MCF 10A (cell line): ENCODE data around the gene STARD8. TPM values are rescaled to one million over a fixed set of nuclear protein-coding genes. Genes with fewer than 3 reads are reported as not detected.

Experiments used
- BruUV-seq: library from RNA; stranded (reverse); fragments of 400-500 nt; replicated peaks from 2 replicates; lab custom pipeline; 2021; lab: Mats Ljungman, UMichigan
- CTCF ChIA-PET: fragments of 300-600 bp; sonication (Branson Sonifier 250); formaldehyde crosslinking; extraction: SDS; loops from one replicate; lab custom pipeline; 2021; ENCODE audit warnings: antibody characterized with exemption, inconsistent platforms; lab: Yijun Ruan, JAX
- POLR2A ChIA-PET: fragments of 300-600, 350-650 bp; sonication (Branson Sonifier 250); formaldehyde crosslinking; extraction: SDS; loops from one replicate; lab custom pipeline; 2020; ENCODE audit warnings: antibody characterized with exemption, inconsistent platforms; lab: Yijun Ruan, JAX
- DNase-seq: peaks from one replicate; pipeline ENCODE4 v3.0.0-alpha.2; 2018; ENCODE audit not compliant: unreplicated experiment
- H3K27ac Mint-ChIP-seq: one replicate; pipeline ENCODE4 v1.8.0; 2022; ENCODE audit warnings: mild to moderate bottlenecking, low read depth, mixed read lengths; ENCODE audit not compliant: unreplicated experiment
- H3K27me3 Mint-ChIP-seq: one replicate; pipeline ENCODE4 v1.8.0; 2022; ENCODE audit warnings: mixed read lengths; ENCODE audit not compliant: insufficient read depth, unreplicated experiment
- H3K36me3 Mint-ChIP-seq: one replicate; pipeline ENCODE4 v1.8.0; 2022; ENCODE audit warnings: mild to moderate bottlenecking, moderate library complexity, mixed read lengths; ENCODE audit not compliant: insufficient read depth, unreplicated experiment
- H3K4me1 Mint-ChIP-seq: one replicate; pipeline ENCODE4 v1.8.0; 2022; ENCODE audit warnings: mixed read lengths; ENCODE audit not compliant: insufficient read depth, unreplicated experiment
- H3K4me3 Mint-ChIP-seq: one replicate; pipeline ENCODE4 v1.8.0; 2022; ENCODE audit warnings: mild to moderate bottlenecking, moderate library complexity, mixed read lengths; ENCODE audit not compliant: unreplicated experiment
- H3K9me3 Mint-ChIP-seq: one replicate; pipeline ENCODE4 v1.8.0; 2022; ENCODE audit warnings: mixed read lengths; ENCODE audit not compliant: unreplicated experiment
- intact Hi-C: fragments of 100-400 bp; cut with micrococcal nuclease; formaldehyde crosslinking; loops from 2 replicates; pipeline ENCODE4 v1.14.1; 2022
- total RNA-seq: library from RNA; stranded (reverse); gene quantifications from 2 replicates; pipeline ENCODE4 v1.2.3, GENCODE V29; 2022
- TF ChIP-seq, protein P1 (sequence below): fragments of 200-600 bp; IDR thresholded peaks from one replicate; pipeline ENCODE4 v1.8.0; 2022; ENCODE audit warnings: antibody characterized with exemption, mild to moderate bottlenecking; ENCODE audit not compliant: unreplicated experiment

STARD8 gene
- total RNA-seq, 1 experiment from 2014 or later, result 1.0 TPM

DNA sequence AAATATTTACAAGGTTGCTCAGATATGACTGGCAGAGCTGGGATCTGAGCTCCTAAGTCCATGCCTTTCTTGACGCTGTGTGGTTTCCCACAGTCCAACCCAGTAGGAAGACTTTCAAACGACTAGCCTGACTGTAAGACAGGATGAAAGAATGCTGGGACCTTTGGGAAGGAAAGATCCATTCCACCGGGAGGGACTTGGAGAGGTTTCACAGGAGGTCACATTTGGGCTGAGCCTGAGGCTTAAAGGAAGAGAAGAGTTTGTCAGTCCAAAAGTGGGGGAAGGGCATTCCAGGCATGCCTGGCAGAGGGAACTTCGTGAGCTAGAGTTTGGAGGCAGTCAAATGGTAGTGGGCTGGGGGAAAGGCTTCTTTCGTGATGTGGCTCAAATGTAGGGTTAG lies 1.5 kb downstream of the STARD8 start:
- peaks cover 34% of the 10 kb centered on the region for H3K27me3 Mint-ChIP-seq
- H3K36me3 Mint-ChIP-seq, result no peaks in the 10 kb centered on the region
- peak; percentile 23 for DNase-seq
- ChIA-PET POLR2A (no interaction called here), CTCF (no interaction called here)
- H3K27ac Mint-ChIP-seq, result peak overlapping the region; percentile 28
- BruUV-seq, result no TSS peak
- intact Hi-C loops, result no loop called here
- H3K9me3 Mint-ChIP-seq, result no peaks in the 10 kb centered on the region
- TF ChIP-seq, protein P1, sequence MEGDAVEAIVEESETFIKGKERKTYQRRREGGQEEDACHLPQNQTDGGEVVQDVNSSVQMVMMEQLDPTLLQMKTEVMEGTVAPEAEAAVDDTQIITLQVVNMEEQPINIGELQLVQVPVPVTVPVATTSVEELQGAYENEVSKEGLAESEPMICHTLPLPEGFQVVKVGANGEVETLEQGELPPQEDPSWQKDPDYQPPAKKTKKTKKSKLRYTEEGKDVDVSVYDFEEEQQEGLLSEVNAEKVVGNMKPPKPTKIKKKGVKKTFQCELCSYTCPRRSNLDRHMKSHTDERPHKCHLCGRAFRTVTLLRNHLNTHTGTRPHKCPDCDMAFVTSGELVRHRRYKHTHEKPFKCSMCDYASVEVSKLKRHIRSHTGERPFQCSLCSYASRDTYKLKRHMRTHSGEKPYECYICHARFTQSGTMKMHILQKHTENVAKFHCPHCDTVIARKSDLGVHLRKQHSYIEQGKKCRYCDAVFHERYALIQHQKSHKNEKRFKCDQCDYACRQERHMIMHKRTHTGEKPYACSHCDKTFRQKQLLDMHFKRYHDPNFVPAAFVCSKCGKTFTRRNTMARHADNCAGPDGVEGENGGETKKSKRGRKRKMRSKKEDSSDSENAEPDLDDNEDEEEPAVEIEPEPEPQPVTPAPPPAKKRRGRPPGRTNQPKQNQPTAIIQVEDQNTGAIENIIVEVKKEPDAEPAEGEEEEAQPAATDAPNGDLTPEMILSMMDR, result no peak
- peaks cover 6% of the 10 kb centered on the region for H3K4me1 Mint-ChIP-seq
- no peak overlapping the region for H3K4me3 Mint-ChIP-seq

DNA sequence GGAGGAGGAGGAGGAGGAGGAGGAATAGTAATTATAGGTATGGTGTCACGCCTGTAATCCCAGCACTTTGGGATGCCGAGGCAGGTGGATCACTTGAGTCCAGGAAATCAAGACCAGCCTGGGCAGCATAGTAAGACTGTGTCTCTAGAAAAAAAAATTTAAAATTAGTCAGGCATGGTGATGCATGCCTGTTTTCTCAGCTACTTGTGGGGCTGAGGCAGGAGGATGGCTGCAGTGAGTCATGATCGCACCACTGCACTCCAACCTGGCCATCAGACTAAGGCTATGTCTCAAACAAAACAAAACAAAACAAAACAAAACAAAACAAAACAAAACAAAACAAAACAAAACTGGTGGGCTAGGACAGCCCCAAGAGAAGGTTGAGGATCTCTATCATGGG lies 3.0 kb downstream of the STARD8 start:
- peak; percentile 24 for DNase-seq
- Mint-ChIP-seq H3K36me3 (no peaks in the 10 kb centered on the region), H3K9me3 (no peaks in the 10 kb centered on the region), H3K27me3 (peaks cover 23% of the 10 kb centered on the region), H3K4me1 (peaks cover 6% of the 10 kb centered on the region), H3K4me3 (no peak overlapping the region), H3K27ac (no peak overlapping the region)
- POLR2A ChIA-PET, result no interaction called here
- CTCF ChIA-PET, result no interaction called here
- BruUV-seq, result no TSS peak
- intact Hi-C loops, result loop anchor here (1.0 kb wide), 1 partner anchor 139 kb away; no protein-coding TSS in a partner anchor
- TF ChIP-seq, protein P1, result no peak

DNA sequence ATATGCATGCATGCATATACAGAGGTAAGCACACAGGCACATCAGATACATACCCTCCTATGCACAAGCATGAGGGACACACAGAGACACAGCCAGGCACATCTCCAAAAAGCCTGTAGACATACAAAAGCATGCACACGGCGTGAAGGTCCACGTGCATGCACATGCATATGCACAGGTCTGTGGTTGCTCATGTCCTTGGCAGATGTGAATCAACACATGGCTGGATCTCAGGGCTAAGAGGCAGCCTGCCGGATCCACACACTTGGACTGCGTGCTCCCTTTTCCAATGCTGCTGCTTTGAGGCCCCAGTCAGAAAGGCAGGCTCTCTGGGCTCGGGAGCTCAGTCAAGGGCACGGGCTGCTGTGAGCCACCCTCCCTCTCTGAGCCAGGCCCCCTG lies 3.6 kb downstream of the STARD8 start:
- intact Hi-C loops, result no loop called here
- Mint-ChIP-seq H3K36me3 (no peaks in the 10 kb centered on the region), H3K4me1 (peaks cover 6% of the 10 kb centered on the region), H3K27ac (no peak overlapping the region), H3K27me3 (peaks cover 18% of the 10 kb centered on the region), H3K9me3 (no peaks in the 10 kb centered on the region), H3K4me3 (no peak overlapping the region)
- ChIA-PET POLR2A (no interaction called here), CTCF (no interaction called here)
- DNase-seq, result no peak
- TF ChIP-seq, protein P1, result no peak
- no TSS peak for BruUV-seq

DNA sequence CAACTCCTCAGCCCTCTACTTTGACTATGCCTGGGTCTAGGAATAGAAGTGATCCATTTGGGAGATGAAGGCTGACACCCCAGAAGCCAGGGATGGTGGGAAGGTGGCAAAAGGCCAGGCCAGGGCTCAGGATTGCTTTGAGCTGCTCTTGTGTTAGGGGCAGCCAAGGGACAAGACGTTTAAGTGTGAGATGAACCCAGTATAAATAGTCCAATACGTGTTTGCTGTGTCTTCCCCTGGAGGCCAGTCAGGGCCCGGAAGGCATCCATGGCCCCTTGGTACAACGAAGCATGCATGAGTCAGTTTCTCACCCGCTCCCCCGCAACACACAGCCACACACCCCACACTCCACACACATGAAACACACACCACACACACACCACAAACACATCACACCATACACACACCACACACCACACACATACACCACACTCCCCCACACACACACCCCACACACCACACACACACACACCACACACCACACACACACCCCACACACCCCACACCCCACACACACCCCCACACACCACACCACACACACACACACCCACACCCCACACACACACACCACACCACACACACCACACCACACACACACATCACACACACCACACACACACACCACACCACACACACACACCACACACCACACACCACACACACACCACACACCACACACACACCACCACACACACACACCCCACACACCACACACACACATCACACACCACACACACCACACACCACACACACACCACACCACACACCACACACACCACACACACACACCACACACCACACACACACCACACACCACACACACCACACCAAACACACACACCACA lies 5.1 kb downstream of the STARD8 start:
- H3K27me3 Mint-ChIP-seq, result peaks cover 18% of the 10 kb centered on the region
- TF ChIP-seq, protein P1, result no peak
- POLR2A ChIA-PET, result no interaction called here
- intact Hi-C loops, result no loop called here
- no peak overlapping the region for H3K4me3 Mint-ChIP-seq
- BruUV-seq, result no TSS peak
- H3K36me3 Mint-ChIP-seq, result no peaks in the 10 kb centered on the region
- H3K4me1 Mint-ChIP-seq, result peaks cover 6% of the 10 kb centered on the region
- no peak for DNase-seq
- no peaks in the 10 kb centered on the region for H3K9me3 Mint-ChIP-seq
- H3K27ac Mint-ChIP-seq, result no peak overlapping the region
- CTCF ChIA-PET, result no interaction called here
